ENCODE measurements around the gene ZNF324B.

Gene ZNF324B

DNA sequence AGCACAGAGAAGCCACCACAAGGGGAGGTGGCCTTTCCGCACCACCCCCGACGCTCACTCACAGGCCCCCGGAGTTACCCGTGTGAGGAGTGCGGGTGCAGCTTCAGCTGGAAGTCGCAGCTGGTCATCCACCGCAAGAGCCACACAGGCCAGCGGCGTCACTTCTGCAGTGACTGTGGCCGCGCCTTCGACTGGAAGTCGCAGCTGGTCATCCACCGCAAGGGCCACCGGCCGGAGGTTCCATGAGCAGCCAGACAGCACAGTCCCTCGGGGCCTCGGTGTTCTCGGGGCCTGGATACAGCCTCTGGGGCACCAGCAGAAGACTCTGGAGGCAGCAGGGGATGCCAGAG, 29.0 kb downstream of the ZNF324B start:
- H3K9ac ChIP-seq (ENCODE audit: low read depth, low read length) = no peak overlapping the region
- ATAC-seq (ENCODE audit: insufficient read depth, low read depth) (no peak), DNase-seq (no peak)
- peaks cover 24% of the 10 kb centered on the region for H3K36me3 ChIP-seq (ENCODE audit: insufficient read depth, low read length)
- H3K4me1 ChIP-seq (ENCODE audit: insufficient read depth, low read length) = peaks cover 19% of the 10 kb centered on the region
- H3K4me2 ChIP-seq (ENCODE audit: insufficient read depth, low read length) = no peak overlapping the region
- no peaks in the 10 kb centered on the region for H3K9me3 ChIP-seq (ENCODE audit: insufficient read depth, low read length, severe bottlenecking)
- no peak overlapping the region for H2AFZ ChIP-seq (ENCODE audit: low read depth, low read length)
- H4K20me1 ChIP-seq (ENCODE audit: insufficient read depth, low read length) = no peaks in the 10 kb centered on the region
- no peaks in the 10 kb centered on the region for H3K27me3 ChIP-seq (ENCODE audit: insufficient read depth, low read length, poor library complexity)
- no peak overlapping the region for H3K27ac ChIP-seq (ENCODE audit: low read length)
- H3K79me2 ChIP-seq (ENCODE audit: insufficient read depth, low read length) = 0 out of 2 replicates have a peak, but pooled peaks cover 8% of the 10 kb centered on the region
- TF ChIP-seq, protein P1, sequence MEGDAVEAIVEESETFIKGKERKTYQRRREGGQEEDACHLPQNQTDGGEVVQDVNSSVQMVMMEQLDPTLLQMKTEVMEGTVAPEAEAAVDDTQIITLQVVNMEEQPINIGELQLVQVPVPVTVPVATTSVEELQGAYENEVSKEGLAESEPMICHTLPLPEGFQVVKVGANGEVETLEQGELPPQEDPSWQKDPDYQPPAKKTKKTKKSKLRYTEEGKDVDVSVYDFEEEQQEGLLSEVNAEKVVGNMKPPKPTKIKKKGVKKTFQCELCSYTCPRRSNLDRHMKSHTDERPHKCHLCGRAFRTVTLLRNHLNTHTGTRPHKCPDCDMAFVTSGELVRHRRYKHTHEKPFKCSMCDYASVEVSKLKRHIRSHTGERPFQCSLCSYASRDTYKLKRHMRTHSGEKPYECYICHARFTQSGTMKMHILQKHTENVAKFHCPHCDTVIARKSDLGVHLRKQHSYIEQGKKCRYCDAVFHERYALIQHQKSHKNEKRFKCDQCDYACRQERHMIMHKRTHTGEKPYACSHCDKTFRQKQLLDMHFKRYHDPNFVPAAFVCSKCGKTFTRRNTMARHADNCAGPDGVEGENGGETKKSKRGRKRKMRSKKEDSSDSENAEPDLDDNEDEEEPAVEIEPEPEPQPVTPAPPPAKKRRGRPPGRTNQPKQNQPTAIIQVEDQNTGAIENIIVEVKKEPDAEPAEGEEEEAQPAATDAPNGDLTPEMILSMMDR (IDR thresholded peaks at IDR 0.05; ENCODE audit: borderline replicate concordance, extremely low read depth, low read length, poor library complexity, severe bottlenecking) = no peak
- TF ChIP-seq EZH2 (IDR thresholded peaks at IDR 0.05; ENCODE audit: borderline replicate concordance, low read depth, low read length, severe bottlenecking) = no peak
- no peak overlapping the region for H3K4me3 ChIP-seq (ENCODE audit: low read depth in 1 of 2, low read length in 2 of 2)

DNA sequence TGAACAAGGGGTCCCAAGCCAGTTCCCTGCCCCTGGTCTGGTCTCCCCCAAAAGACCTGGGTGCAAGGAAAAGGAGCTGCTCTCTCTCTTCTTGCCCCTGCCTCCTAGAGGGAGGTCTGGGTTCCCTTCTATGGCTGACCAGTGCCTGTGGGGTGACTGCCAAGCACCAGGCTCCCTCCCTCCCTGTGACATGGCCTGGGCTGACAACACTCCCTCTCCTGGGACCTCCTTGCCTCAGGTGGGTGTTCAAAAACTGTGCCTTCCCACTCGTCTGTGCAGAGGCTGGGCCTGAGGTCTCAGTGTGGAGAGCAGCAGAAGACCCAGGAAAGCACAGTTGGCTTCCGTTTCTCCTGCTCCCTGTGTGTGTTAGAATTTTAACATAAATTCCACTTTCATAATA, 29.4 kb downstream of the ZNF324B start:
- DNase-seq = no peak
- H3K4me1 ChIP-seq (ENCODE audit: insufficient read depth, low read length) = peaks cover 18% of the 10 kb centered on the region
- no peak for ATAC-seq (ENCODE audit: insufficient read depth, low read depth)
- no peak overlapping the region for H3K4me3 ChIP-seq (ENCODE audit: low read depth in 1 of 2, low read length in 2 of 2)
- H3K9me3 ChIP-seq (ENCODE audit: insufficient read depth, low read length, severe bottlenecking) = no peaks in the 10 kb centered on the region
- H3K36me3 ChIP-seq (ENCODE audit: insufficient read depth, low read length) = peaks cover 24% of the 10 kb centered on the region
- H3K27me3 ChIP-seq (ENCODE audit: insufficient read depth, low read length, poor library complexity) = no peaks in the 10 kb centered on the region
- H3K9ac ChIP-seq (ENCODE audit: low read depth, low read length) = no peak overlapping the region
- H3K4me2 ChIP-seq (ENCODE audit: insufficient read depth, low read length) = no peak overlapping the region
- no peak overlapping the region for H3K27ac ChIP-seq (ENCODE audit: low read length)
- 0 out of 2 replicates have a peak, but pooled peaks cover 8% of the 10 kb centered on the region for H3K79me2 ChIP-seq (ENCODE audit: insufficient read depth, low read length)
- no peak for TF ChIP-seq EZH2 (IDR thresholded peaks at IDR 0.05; ENCODE audit: borderline replicate concordance, low read depth, low read length, severe bottlenecking)
- TF ChIP-seq, protein P1 (IDR thresholded peaks at IDR 0.05; ENCODE audit: borderline replicate concordance, extremely low read depth, low read length, poor library complexity, severe bottlenecking) = no peak
- H4K20me1 ChIP-seq (ENCODE audit: insufficient read depth, low read length) = no peaks in the 10 kb centered on the region
- H2AFZ ChIP-seq (ENCODE audit: low read depth, low read length) = no peak overlapping the region

DNA sequence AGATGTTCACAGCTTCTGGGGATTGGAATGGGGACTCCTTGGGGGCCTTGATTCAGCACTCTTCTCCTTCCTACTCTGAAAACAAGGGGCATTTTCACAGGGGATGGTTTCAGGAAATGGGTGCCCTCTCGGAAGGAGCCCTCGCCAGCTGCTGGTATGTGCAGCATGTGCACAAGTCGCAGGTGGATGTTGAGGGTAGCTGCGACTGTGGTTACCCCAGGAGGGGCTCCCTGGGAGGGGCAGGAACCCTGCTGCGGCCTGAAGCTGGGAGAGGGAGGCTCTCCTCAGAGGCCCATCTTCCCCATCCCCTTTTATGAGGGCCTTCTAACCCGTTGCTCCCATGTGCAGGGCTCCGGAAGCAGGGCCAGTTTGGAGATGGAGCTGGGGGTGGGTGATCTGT, 30.9 kb downstream of the ZNF324B start:
- TF ChIP-seq, protein P1 (IDR thresholded peaks at IDR 0.05; ENCODE audit: borderline replicate concordance, extremely low read depth, low read length, poor library complexity, severe bottlenecking) = no peak
- no peak for TF ChIP-seq EZH2 (IDR thresholded peaks at IDR 0.05; ENCODE audit: borderline replicate concordance, low read depth, low read length, severe bottlenecking)
- Histone ChIP-seq H4K20me1 (ENCODE audit: insufficient read depth, low read length) (no peaks in the 10 kb centered on the region), H2AFZ (ENCODE audit: low read depth, low read length) (no peak overlapping the region), H3K4me1 (ENCODE audit: insufficient read depth, low read length) (peaks cover 6% of the 10 kb centered on the region), H3K36me3 (ENCODE audit: insufficient read depth, low read length) (peaks cover 24% of the 10 kb centered on the region), H3K27me3 (ENCODE audit: insufficient read depth, low read length, poor library complexity) (no peaks in the 10 kb centered on the region), H3K9ac (ENCODE audit: low read depth, low read length) (no peak overlapping the region), H3K27ac (ENCODE audit: low read length) (no peak overlapping the region), H3K4me3 (ENCODE audit: low read depth in 1 of 2, low read length in 2 of 2) (no peak overlapping the region), H3K4me2 (ENCODE audit: insufficient read depth, low read length) (no peak overlapping the region), H3K79me2 (ENCODE audit: insufficient read depth, low read length) (0 out of 2 replicates have a peak, but pooled peaks cover under 1% of the 10 kb centered on the region), H3K9me3 (ENCODE audit: insufficient read depth, low read length, severe bottlenecking) (no peaks in the 10 kb centered on the region)
- ATAC-seq (ENCODE audit: insufficient read depth, low read depth) (peak; percentile 52; the same call in 2 of the 3 replicates), DNase-seq (peak; percentile 40)

DNA sequence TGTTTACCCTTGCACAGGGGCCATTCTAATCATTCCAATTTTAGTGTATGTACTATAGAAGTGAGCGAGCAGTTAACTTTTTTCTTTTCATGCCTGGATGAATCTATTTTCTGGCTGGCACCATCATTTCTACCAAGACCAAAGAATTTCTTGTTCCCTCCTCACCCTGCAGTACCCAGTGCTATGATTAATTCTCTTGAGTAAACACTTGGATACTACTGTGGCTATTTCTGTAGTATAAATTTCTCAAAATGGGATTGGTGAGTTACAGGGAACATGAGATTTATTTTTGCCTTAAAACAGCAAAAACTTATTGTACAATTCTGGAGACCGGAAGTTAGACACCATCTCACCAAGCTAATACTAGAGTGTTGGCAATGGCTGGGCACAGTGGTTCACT, 32.4 kb downstream of the ZNF324B start:
- Histone ChIP-seq H3K4me1 (ENCODE audit: insufficient read depth, low read length) (no peaks in the 10 kb centered on the region), H3K9me3 (ENCODE audit: insufficient read depth, low read length, severe bottlenecking) (no peaks in the 10 kb centered on the region), H3K79me2 (ENCODE audit: insufficient read depth, low read length) (no peaks in the 10 kb centered on the region), H2AFZ (ENCODE audit: low read depth, low read length) (no peak overlapping the region), H3K36me3 (ENCODE audit: insufficient read depth, low read length) (peaks cover 24% of the 10 kb centered on the region), H3K4me3 (ENCODE audit: low read depth in 1 of 2, low read length in 2 of 2) (no peak overlapping the region), H3K27ac (ENCODE audit: low read length) (no peak overlapping the region), H4K20me1 (ENCODE audit: insufficient read depth, low read length) (no peaks in the 10 kb centered on the region), H3K4me2 (ENCODE audit: insufficient read depth, low read length) (no peak overlapping the region), H3K9ac (ENCODE audit: low read depth, low read length) (no peak overlapping the region), H3K27me3 (ENCODE audit: insufficient read depth, low read length, poor library complexity) (no peaks in the 10 kb centered on the region)
- DNase-seq (no peak), ATAC-seq (ENCODE audit: insufficient read depth, low read depth) (no peak)
- TF ChIP-seq EZH2 (IDR thresholded peaks at IDR 0.05; ENCODE audit: borderline replicate concordance, low read depth, low read length, severe bottlenecking) = no peak
- TF ChIP-seq, protein P1 (IDR thresholded peaks at IDR 0.05; ENCODE audit: borderline replicate concordance, extremely low read depth, low read length, poor library complexity, severe bottlenecking) = no peak

All from DND-41 (cell line).